Medulla oblongata (tissue), 1 donor: ENCODE results near the gene FREM1.

ENCODE experiments used
- DNase-seq: peaks from one replicate; pipeline ENCODE4 v3.0.0-alpha.2; 2015; ENCODE audit errors: extremely low spot score

The FREM1 gene

DNA sequence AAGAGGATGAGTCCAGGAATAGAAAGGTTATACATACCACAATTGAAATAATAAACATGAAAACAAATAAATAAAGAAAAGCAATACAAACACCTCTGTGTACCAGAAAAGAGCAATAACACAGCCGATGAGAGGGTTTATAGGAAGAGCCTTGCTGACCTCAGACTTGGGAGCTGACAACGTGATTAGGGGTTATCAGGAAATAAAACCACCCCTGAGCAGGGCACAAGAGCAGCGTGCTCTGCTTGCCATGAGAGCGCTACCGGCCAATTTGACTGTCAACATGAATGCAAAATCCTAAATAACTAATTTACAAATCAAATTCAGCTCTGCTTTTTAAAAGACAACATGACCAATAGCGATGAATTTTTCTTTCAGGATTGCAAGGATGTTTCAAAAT lies 2.6 kb upstream of the FREM1 start:
- DNase-seq: no peak

DNA sequence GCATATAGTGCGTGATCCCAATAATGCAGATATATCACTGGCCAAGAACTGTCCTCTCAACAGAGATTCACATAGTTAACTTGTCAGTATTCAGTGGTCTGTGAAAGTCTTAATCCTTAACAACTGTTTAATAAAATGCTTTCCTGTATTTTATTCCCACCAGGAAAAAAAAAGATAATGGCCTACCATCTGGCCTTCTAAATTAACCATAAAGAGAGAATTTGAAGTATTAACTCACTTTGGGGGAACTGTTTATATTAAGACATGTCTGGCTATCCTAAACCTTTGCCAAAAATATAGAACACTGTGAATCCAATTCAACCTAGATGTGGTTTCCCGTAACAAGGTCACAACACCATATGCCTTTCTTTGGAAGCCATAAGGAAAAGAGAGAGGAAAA lies 818 bp upstream of the FREM1 start:
- no peak for DNase-seq

DNA sequence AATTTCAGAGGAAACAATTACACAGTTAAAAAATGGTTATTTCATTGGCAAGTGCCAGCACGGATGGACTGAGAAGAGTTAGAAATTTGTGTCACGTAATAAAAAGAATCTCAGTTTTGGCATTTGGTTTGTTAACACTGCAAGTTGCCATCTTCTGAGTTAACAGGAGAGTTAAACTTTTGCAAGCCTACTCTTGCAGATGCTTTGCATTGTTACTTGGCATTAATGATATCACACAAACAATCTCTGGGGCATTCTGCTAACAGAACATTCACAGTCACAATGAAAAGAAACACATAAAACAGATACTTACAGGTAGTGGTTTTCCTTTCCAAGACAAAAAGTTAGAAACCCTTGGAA lies 647 bp downstream of the FREM1 start:
- no peak for DNase-seq

DNA sequence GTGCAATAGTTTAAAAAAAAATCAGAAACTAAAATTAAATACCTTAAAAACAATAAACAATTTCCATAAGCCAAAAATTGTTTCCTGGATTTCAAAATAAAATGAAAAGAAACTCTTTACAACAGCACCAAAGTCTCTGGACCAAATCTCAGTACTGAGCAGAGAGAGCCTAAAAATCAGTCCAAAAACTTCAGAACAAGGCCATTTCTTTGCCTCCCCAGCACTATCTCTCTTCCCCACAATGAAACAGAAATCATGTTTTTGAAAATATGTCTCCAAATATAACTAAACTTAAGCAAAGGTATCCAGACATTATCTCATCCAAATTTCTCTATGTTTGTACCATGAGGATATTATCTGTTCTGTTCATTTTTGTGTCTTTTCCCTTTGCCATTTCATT lies 1.0 kb downstream of the FREM1 start:
- no peak for DNase-seq

DNA sequence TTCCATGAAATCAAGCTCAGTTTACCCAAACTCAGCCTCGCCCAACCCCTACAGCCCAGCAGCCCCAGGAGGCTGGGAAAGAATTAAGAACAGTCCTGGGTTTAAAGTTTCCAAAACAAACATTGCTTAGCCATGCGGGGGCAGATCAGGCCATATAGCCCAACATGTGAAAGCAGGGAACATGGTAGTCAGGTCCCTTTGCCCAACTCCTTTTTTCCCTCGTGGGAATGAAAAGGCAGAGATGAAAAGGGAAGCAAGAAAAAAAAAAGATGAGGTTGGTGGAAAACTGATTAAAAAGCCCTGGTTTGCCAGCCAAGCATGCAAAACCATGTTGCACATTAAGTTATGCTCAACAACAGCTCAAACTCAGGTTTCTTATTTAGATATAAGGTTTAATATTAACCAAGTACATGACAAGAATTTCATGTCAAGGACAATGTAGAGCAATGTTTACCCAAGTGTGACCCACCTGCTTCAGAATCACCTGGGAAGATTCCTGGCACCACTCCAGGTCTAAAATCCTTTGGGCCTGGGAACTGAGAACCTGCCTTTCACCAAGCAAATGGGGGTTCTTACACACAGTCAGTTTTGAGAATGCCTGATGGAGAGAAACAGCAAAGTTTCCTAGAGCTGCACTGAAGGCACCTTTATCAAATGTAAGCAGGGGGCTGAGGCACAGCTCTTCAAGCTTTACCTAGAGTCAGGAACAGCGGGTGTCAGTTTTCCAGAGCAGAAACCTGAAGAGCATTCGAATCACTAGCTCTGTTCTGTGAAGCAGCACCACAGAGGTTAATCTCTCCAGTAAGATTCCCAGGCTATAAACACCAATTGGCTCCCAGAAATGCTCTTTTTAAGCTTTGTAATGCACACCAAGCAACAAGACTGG lies 1.7 kb downstream of the FREM1 start:
- no peak for DNase-seq

DNA sequence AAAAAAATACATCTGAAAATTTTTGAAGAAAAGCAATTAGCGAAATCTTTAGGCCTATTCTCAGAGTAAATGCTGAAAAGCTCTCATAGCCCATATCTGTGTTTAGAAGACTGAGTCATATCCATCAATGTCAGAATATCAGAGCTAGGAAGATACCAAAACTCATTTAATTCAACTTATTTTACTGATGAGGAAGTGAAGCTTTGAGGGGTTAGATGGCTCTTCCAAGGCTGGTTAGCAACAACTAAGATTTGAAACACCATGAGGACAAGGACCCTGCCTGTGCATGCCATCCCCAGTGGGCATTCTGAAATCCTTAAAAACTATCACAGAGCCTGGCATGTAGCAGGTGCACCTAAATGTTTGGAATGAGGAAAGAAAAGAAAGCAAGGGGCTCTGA lies 2.5 kb downstream of the FREM1 start:
- DNase-seq: no peak

DNA sequence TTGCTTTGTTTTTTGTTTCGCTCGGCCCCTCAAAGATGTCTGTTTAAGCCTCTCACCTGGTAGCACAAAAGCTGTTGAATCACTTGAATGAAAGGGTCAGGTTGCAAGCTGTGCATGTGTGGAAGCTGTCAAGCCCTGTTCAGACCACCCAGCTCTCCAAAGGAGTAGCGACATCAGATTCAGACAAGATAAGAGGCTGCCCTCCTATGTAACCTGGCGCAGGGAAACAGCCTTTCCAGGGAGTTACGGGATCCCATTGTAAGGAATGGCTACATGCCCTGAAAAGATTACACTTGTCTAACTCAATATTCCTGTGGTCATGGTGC lies 2.9 kb downstream of the FREM1 start:
- DNase-seq: no peak

DNA sequence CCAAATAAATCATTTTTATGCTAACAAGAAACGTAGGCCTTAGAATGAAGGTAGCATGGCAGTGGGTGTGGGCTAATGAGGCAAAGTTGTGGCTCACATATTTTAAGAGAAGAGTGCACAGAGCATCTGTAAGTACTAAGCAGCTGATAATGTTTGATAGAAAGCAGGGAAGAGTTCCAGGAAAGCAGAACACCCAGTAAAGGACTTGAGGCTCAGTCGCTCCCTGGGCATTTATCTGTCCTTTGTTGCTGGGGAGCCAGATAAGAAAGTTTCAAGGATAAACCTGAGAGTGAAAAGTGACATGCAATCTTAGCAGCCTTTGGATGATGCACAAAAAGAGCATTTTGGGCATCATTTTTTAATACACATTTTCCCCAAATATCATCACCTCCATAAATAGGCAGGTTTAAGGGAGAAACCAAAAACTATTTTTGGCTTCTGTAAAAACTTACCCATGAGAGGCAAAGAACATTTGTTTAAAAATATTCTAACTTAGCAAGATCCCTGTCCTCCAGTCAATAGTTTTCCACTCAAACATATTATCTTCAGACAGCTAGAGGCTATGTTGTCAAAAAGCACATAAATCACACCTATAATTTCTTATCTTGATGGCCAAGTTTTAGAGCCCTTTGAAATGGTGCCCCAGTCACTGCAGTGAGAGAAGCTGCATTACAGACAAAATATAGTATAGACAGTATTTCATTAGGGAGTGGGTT lies 3.4 kb downstream of the FREM1 start:
- DNase-seq: no peak

DNA sequence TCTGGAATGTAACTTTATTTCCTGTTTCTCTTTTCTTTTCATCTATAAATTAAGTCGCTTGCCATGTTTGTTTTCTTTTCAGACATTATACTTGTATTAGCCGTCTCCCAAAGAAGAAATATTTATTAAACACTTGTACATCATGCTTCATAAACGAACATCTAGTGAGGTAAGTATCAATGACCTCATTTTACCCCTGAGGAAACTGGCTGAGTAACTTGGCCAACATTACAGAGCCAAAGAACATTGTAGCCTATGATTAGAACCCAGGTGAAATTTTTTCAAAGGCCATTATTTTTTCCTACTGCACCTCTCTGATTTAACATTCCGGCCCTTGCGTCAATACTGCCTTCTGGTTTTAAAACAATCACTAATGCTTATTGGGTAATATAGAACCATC lies 4.2 kb downstream of the FREM1 start:
- DNase-seq: no peak

DNA sequence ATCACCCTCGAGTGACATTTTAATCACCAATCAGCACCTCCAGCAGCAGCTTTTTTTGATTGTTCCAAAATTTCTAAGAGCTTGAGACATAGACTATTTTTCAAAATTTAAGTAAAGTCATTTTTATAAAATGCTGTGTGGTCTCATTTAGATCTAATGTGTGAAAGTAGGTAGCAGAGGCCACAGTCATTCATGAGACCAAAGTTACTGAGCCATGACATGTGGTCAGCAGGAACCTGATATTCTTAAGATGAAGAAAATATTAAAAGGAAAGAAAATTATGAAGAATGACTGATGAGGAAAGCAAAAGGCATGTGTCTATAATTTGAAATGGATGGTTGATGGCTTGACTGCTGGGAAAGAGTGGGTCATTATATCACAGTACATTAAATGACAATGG lies 7.2 kb downstream of the FREM1 start:
- no peak for DNase-seq

DNA sequence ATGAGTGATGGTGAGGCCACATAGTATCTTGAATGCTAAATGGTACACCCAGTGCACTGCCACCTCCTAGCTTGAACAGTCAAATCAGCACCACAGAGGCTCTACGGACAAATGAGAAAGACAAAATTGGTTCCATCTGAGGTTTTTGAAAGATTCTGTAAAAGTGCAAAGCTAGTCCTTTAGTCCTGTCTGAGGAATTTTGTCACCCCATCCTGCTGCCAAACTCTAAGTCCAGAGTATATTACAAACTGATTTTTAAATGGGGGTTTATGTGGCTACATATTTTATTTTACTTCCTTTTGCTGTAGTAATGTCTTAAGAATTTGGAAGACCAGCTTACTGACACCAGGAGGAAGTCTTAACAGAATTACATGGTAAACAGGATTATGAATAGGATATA lies 7.7 kb downstream of the FREM1 start:
- DNase-seq: no peak

DNA sequence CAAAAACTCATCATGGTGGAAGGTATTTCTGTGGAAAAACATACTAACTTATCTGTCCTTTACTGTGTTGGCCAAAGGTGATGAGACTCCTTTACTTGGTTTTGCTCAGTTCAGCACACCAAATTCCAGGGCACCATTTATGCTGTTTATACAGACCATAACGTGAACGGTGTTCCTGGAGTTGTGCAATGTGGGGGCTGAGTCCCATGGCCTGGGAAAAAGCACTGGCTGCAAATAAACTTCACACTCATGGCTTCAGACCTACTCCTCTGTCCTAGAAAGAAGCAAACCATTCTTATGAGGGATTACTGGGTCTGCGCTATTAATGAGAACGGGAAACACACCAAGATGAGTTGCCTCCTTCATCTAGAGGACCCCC lies 10.4 kb downstream of the FREM1 start:
- DNase-seq: no peak

DNA sequence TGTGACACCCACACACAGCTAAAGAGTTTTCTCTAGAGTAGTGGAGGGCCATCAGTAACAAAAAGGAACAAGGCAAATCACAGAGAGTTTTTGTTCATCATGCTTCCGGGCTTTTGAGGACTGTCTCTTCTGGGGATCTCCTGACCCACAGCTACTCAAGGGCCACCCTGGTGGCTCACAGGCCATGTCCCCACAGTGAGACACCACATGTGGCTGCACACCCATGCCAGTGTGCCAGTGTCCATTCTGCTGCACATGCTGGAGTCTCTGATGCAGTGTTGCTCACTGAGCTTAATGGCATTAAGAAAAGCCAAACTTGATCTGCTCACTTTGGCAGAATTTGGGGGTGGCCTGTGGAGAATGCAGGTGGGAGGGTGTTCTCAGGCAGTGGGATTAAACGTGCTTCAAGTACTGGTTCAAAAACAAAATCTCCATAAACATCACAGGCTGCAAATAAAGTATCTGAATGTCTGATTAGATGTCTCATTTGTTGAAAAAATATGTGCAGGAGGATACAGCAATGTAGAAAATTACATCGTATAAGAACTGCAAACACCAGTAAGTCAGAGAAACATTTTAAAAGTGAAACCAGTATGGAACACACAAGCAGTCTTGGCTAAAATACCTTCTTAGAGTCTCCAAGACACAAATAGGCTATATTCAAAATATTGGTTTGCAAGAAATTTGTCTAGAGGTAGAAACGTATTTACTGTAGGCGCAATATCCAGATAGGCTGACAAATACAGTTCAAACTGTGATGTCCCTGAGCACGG lies 11.0 kb downstream of the FREM1 start:
- no peak for DNase-seq

DNA sequence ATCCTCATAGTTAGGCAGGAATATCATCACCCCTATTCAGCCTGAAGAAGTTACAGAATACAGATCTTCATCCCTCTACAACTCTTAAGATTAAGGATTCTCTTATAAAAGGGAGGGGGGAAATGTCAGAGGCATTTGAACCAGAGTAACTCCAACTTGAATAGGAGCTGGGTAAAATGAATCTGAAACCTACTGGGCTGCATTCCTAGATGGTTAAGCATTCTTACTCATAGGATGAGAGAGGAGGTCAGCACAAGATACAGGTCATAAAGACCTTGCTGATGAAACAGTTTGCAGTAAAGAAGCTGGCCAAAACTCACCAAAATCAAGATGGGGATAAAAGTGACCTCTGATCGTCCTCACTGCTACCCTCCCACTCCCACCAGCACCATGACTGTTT lies 14.4 kb downstream of the FREM1 start:
- no peak for DNase-seq

DNA sequence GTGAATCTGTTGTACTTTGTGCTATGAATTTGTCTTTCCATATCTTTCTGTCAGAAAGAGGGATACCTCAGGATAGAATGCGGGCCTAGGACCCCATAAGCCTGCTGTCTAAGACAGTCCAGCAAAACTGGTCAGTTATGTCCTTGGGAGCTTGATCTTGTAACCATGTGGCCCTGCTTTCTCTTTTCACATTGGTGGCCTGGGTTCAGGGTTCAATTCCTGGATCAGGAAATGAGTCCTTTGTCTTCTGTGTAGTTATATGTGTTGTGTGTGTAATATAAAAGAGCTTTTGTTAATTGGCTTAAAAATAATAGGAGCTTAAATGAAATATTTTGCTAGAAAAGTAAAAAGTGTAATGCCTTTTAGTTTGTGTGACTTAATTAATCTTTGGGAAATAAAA lies 16.9 kb downstream of the FREM1 start:
- no peak for DNase-seq

DNA sequence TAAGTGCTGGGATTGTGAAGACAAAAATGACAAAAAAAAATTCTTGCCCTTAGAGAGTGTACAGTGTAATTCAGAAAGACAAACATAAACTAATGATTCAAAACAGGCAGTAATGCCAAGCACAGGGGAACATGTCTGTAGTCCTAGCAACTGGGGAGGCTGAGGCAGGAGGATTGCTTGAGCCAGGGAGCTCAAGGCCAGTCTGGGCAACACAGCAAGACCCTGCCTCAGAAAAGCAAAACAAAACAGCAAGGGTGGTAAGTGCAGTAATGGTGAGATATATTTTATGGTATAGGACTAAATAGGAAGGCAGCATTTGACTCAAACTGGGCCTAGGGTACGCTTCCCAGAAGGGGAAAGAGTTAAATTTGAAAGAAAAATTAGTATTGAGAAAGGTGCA lies 18.9 kb downstream of the FREM1 start:
- no peak for DNase-seq

DNA sequence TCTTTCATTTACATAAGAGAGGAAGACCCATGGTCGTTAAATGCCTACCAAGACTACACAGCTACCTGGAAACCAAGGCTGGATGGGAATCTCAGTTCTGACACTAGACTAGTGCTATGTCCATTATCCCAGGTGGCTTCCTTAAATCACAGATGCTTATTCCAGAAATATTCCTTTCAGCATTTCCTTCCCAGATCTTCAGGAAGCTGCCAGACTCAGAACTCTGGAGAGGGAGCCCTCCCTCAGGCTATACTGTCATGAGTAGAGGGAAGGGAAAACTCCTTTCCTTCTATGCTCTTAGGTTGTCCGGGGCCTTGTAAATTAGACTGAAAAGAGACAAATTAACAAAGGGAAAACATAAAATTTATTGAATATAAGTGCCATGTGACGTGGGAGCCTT lies 20.8 kb downstream of the FREM1 start:
- DNase-seq: no peak

DNA sequence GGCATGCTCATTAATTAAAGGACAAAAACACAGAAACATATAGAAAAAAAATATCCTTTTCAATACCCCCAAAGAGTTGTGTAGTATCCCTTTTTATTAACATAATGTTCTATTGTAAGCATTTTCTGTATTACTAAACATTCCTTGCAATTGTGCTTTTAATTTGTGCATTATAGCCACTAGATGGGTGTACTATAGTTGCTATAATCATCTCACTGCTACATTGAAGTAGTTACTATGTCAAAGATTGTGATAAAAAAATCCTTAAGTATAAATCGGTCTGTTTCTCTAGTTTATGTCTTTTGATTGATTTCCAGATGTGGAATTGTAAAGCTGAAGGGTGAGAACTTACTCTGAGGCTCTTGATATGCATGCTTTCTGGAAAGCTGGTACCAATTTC lies 21.4 kb downstream of the FREM1 start:
- DNase-seq: no peak

DNA sequence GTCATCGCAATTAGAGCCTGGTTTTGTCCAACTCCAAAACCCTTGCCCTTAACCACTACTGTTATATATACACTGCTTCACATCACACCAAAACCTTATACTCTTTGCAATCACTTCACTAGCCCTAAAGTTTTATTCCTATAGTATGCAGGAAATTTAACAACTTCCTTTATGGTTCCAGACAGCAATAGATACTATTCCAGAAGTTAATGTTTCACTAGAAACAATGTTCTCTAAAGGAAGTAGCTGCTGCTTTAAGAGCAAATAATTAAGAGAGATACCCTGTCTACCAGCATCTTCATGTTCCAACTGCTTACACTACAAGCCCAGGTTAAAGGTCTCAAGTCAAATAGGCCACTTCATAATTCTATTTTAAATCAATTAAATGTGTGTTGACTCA lies 22.0 kb downstream of the FREM1 start:
- DNase-seq: no peak

DNA sequence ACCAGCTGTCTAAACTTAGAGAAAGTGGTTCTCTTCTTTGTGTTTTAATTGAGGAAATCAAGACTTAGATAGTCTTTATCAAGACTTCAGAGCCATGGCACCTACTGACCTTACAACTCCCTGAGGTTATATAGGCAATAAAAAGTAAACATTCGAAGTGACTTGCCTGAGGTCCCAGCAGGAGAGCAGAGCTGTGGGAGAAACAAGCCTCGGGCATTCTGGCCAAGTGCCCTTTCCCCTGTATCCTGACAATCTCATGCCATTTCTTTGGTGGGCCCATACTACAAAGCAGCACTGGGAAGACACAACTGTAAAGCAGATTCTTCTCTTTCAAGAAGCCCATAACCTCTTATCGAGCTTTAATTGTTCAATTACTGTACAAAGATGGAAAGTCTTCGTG lies 23.1 kb downstream of the FREM1 start:
- DNase-seq: no peak

DNA sequence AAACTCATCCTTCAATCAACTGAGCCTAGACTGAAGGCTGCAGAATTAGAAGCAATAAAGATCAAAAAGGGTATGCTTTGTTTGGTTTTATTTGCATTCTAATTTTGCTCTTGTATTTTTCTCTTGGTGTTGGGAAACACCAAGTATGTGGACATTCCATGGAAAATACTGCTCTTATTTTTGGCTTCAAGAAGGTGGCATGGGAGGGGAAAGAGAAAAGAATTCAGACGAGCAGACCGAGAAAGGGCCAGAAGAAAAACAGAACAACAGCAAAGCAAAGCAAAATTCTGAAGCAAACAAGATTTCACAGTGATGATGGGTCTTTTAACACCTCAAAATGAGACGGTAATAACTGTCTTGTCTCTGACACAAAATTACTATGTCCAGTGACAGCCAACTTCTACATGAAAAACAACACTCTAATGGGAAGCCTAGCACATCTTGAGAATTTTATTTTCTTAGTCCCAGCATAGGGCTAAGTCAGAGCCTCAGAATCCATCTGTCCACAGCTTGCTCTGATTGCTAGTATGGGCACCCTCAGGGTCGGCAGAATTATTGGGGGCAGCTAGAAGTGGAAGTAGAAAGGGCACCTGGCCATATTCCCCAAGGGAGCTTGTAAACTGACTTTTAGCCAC lies 26.8 kb downstream of the FREM1 start:
- DNase-seq: no peak

DNA sequence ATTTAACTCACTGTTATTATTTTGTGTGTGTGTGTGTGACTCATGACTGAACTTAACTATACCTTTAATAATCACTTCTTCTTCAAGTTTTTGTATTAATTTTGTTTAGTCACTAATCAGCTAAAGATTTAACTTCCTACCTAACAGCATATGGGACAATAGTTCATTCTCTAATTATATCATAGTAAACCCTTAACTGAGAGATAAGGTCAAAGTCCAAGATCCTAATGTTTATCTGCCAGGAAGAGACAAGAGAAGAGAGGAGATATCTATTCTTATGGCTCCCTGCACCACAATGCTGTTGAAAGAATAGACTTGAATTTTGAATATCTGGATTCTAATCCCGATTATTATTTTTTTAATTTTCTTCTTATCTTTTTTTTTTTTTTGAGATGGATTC lies 28.1 kb downstream of the FREM1 start:
- DNase-seq: no peak

DNA sequence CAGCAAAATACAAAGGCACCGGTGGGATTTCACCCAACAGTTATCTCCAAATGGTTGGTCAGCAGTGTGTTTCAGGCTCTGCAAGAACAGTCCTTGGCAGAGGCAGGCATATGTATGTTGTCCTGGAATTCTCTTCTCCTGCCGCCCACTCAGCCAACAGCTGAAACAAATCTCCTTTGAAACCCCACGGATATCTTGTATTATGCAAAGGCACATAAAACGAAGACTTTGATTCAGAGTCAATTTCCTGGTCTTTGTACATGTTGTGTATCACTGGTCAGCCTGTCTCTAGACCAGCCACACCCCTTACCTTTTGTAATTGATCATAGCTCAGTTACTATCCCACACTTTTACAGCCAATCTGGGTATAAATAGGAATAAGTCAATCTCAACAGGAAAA lies 29.2 kb downstream of the FREM1 start:
- DNase-seq: no peak
